HT1080 (cell line): ENCODE measurements around the gene AKAP9. TPM values are rescaled to one million over a fixed set of nuclear protein-coding genes. Genes with fewer than 3 reads are reported as not detected.
"Not testable (repeated sequence)": the region's sequence is repeated elsewhere in the genome, so short reads cannot be mapped to it uniquely, and the experiment has no call there.

Source experiments
- DNase-seq: peaks from one replicate; pipeline ENCODE4 v3.0.0-alpha.2; 2015; ENCODE audit warnings: low read depth
- total RNA-seq: library from RNA; depleted of rRNA; stranded (reverse); fragments of >200 nt; shearing (Covaris generic); gene quantifications from 2 replicates; pipeline ENCODE4 v1.2.3, GENCODE V29; 2014

AKAP9 gene
- total RNA-seq, 1 experiment from 2014 or later, result 13.1 TPM

- DNase-seq, result no peak
Observed at GRCh38 chr7:92006046-92006445, 65.4 kb downstream of the AKAP9 start.

- DNase-seq, result no peak
Observed at GRCh38 chr7:92010215-92010614, 69.6 kb downstream of the AKAP9 start.

- DNase-seq, result no peak
Observed at GRCh38 chr7:92013611-92014010, 72.9 kb downstream of the AKAP9 start.

- DNase-seq, result no peak
Observed at GRCh38 chr7:92020636-92021035, 80.0 kb downstream of the AKAP9 start.

GRCh38 chr7:92025260-92025659 lies 84.6 kb downstream of the AKAP9 start:
- peak; percentile 68 for DNase-seq

- DNase-seq, result not testable (repeated sequence)
Observed at GRCh38 chr7:92026635-92027034, 86.0 kb downstream of the AKAP9 start.

GRCh38 chr7:92027128-92027527 lies 86.5 kb downstream of the AKAP9 start:
- DNase-seq, result not testable (repeated sequence)

GRCh38 chr7:92028226-92028625 lies 87.6 kb downstream of the AKAP9 start:
- DNase-seq, result no peak

GRCh38 chr7:92028686-92029085 lies 88.0 kb downstream of the AKAP9 start:
- DNase-seq, result no peak

GRCh38 chr7:92034116-92034515 lies 93.5 kb downstream of the AKAP9 start:
- no peak for DNase-seq

- DNase-seq, result no peak
Observed at GRCh38 chr7:92035576-92035975, 94.9 kb downstream of the AKAP9 start.

- no peak for DNase-seq
Observed at GRCh38 chr7:92039900-92040299, 99.2 kb downstream of the AKAP9 start.

- DNase-seq, result no peak
Observed at GRCh38 chr7:92042056-92042737, 101.5 kb downstream of the AKAP9 start.

- DNase-seq, result no peak
Observed at GRCh38 chr7:92043098-92043497, 102.4 kb downstream of the AKAP9 start.

- DNase-seq, result no peak
Observed at GRCh38 chr7:92043637-92044036, 103.0 kb downstream of the AKAP9 start.

- no peak for DNase-seq
Observed at GRCh38 chr7:92044148-92044547, 103.5 kb downstream of the AKAP9 start.

- DNase-seq, result no peak
Observed at GRCh38 chr7:92044940-92045339, 104.3 kb downstream of the AKAP9 start.

- no peak for DNase-seq
Observed at GRCh38 chr7:92051655-92052054, 111.0 kb downstream of the AKAP9 start.

GRCh38 chr7:92052159-92052558 lies 111.5 kb downstream of the AKAP9 start:
- DNase-seq, result no peak

GRCh38 chr7:92052684-92053083 lies 112.0 kb downstream of the AKAP9 start:
- no peak for DNase-seq

- DNase-seq, result no peak
Observed at GRCh38 chr7:92053312-92053711, 112.7 kb downstream of the AKAP9 start.

GRCh38 chr7:92056286-92056685 lies 115.6 kb downstream of the AKAP9 start:
- DNase-seq, result no peak

GRCh38 chr7:92057375-92057774 lies 116.7 kb downstream of the AKAP9 start:
- DNase-seq, result no peak

GRCh38 chr7:92058040-92058439 lies 117.4 kb downstream of the AKAP9 start:
- peak; percentile 18 for DNase-seq
